Nephron progenitor cell (in vitro differentiated cells): ENCODE measurements around the gene TM4SF20.
"Not testable (repeated sequence)": the region's sequence is repeated elsewhere in the genome, so short reads cannot be mapped to it uniquely, and the experiment has no call there.

Source experiments
- DNase-seq: peaks from one replicate; pipeline ENCODE4 v3.0.0; 2021
- H3K27ac Mint-ChIP-seq: 2 replicates; pipeline ENCODE4 v1.8.0; 2021; ENCODE audit warnings: mild to moderate bottlenecking, moderate library complexity, mixed read lengths
- H3K27me3 Mint-ChIP-seq: 2 replicates; pipeline ENCODE4 v1.8.0; 2021; ENCODE audit warnings: mild to moderate bottlenecking, low read depth, mixed read lengths; ENCODE audit not compliant: poor library complexity
- H3K36me3 Mint-ChIP-seq: 2 replicates; pipeline ENCODE4 v1.8.0; 2021; ENCODE audit warnings: low read depth, mixed read lengths
- H3K4me1 Mint-ChIP-seq: 2 replicates; pipeline ENCODE4 v1.8.0; 2021; ENCODE audit warnings: mixed read lengths
- H3K4me3 Mint-ChIP-seq: 2 replicates; pipeline ENCODE4 v1.8.0; 2021; ENCODE audit warnings: mild to moderate bottlenecking, moderate library complexity, mixed read lengths
- H3K9me3 Mint-ChIP-seq: 2 replicates; pipeline ENCODE4 v1.8.0; 2021; ENCODE audit warnings: mild to moderate bottlenecking, moderate library complexity, mixed read lengths
- CTCF ChIP-seq: fragments of 200-600 bp; sonication (generic); IDR thresholded peaks from 2 replicates; pipeline ENCODE4 v1.5.0; 2021; ENCODE audit warnings: antibody characterized with exemption

TM4SF20 gene

GRCh38 chr2:227366769-227367426 is 12.2 kb downstream of the TM4SF20 start:
- H3K9me3 Mint-ChIP-seq: no peaks in the 10 kb centered on the region
- H3K4me3 Mint-ChIP-seq: no peak overlapping the region
- H3K27me3 Mint-ChIP-seq: no peaks in the 10 kb centered on the region
- no peaks in the 10 kb centered on the region for H3K36me3 Mint-ChIP-seq
- peaks cover 5% of the 10 kb centered on the region for H3K4me1 Mint-ChIP-seq
- TF ChIP-seq CTCF: no peak
- no peak overlapping the region for H3K27ac Mint-ChIP-seq
- no peak for DNase-seq

GRCh38 chr2:227365833-227366232 is 13.3 kb downstream of the TM4SF20 start:
- Mint-ChIP-seq H3K36me3 (peaks cover 4% of the 10 kb centered on the region), H3K27me3 (no peaks in the 10 kb centered on the region), H3K4me3 (no peak overlapping the region), H3K27ac (no peak overlapping the region), H3K9me3 (no peaks in the 10 kb centered on the region), H3K4me1 (no peaks in the 10 kb centered on the region)
- no peak for TF ChIP-seq CTCF
- DNase-seq: no peak

GRCh38 chr2:227364585-227365263 is 14.4 kb downstream of the TM4SF20 start:
- H3K27me3 Mint-ChIP-seq, H3K9me3 Mint-ChIP-seq, DNase-seq, H3K4me3 Mint-ChIP-seq, H3K4me1 Mint-ChIP-seq, H3K27ac Mint-ChIP-seq: not testable (repeated sequence)
- peaks cover 12% of the 10 kb centered on the region for H3K36me3 Mint-ChIP-seq

- H3K27me3 Mint-ChIP-seq: no peaks in the 10 kb centered on the region
- H3K36me3 Mint-ChIP-seq: peaks cover 21% of the 10 kb centered on the region
- no peaks in the 10 kb centered on the region for H3K4me1 Mint-ChIP-seq
- no peak overlapping the region for H3K4me3 Mint-ChIP-seq
- H3K9me3 Mint-ChIP-seq: no peaks in the 10 kb centered on the region
- no peak for DNase-seq
- H3K27ac Mint-ChIP-seq: no peak overlapping the region
- no peak for TF ChIP-seq CTCF
Measured at GRCh38 chr2:227363756-227364155, 15.3 kb downstream of the TM4SF20 start.

- DNase-seq: no peak
- Mint-ChIP-seq H3K4me1 (no peaks in the 10 kb centered on the region), H3K27me3 (no peaks in the 10 kb centered on the region), H3K27ac (peak overlapping the region; percentile 69), H3K36me3 (peaks cover 46% of the 10 kb centered on the region), H3K4me3 (no peak overlapping the region), H3K9me3 (no peaks in the 10 kb centered on the region)
- TF ChIP-seq CTCF: no peak
Measured at GRCh38 chr2:227360351-227360750, 18.8 kb downstream of the TM4SF20 start.

GRCh38 chr2:227351639-227352038 is 27.5 kb downstream of the TM4SF20 start:
- H3K27me3 Mint-ChIP-seq: no peaks in the 10 kb centered on the region
- H3K9me3 Mint-ChIP-seq: no peaks in the 10 kb centered on the region
- no peak for DNase-seq
- peaks cover 40% of the 10 kb centered on the region for H3K36me3 Mint-ChIP-seq
- H3K4me3 Mint-ChIP-seq: no peak overlapping the region
- H3K27ac Mint-ChIP-seq: no peak overlapping the region
- H3K4me1 Mint-ChIP-seq: peaks cover 13% of the 10 kb centered on the region
- TF ChIP-seq CTCF: no peak
